Uterus (tissue), 4 donors: Measurements from ENCODE around the gene SMPX. TPM values are rescaled to one million over a fixed set of nuclear protein-coding genes. Genes with fewer than 3 reads are reported as not detected.

Source experiments
- DNase-seq, 2 donors: peaks; one replicate each; pipeline ENCODE4 v3.0.0-alpha.2; 2019 to 2020
- H3K27ac ChIP-seq, 2 donors: fragments of 200-600 bp; sonication (generic); 1 replicate in 1 of 2; 2 replicates in 1 of 2; pipeline ENCODE4 v1.5.1; 2016 to 2018
- H3K27me3 ChIP-seq, 2 donors: fragments of 200-600 bp; sonication (generic); one replicate each; pipeline ENCODE4 v1.5.1; 2018 to 2019; ENCODE audit warnings: control low read depth in 1 of 2
- H3K36me3 ChIP-seq, 2 donors: fragments of 200-600 bp; sonication (generic); one replicate each; pipeline ENCODE4 v1.5.1; 2019; ENCODE audit warnings: control low read depth in 1 of 2
- H3K4me1 ChIP-seq, 2 donors: fragments of 200-600 bp; sonication (generic); one replicate each; pipeline ENCODE4 v1.5.1; 2018 to 2019; ENCODE audit warnings: control low read depth in 1 of 2
- H3K4me3 ChIP-seq, 2 donors: fragments of 200-600 bp; sonication (generic); 1 replicate in 1 of 2; 2 replicates in 1 of 2; pipeline ENCODE4 v1.5.1; 2018 to 2019; ENCODE audit warnings: mild to moderate bottlenecking in 1 of 2
- H3K9me3 ChIP-seq, 2 donors: fragments of 200-600 bp; sonication (generic); one replicate each; pipeline ENCODE4 v1.5.1; 2019; ENCODE audit warnings: control low read depth in 1 of 2
- POLR2A ChIP-seq, 2 donors: fragments of 450-650 bp; IDR thresholded peaks; one replicate each; pipeline ENCODE4 v1.6.1; 2016; ENCODE audit warnings: antibody characterized with exemption in 2 of 2, mild to moderate bottlenecking in 1 of 2, moderate library complexity in 1 of 2
- intact Hi-C: fragments of 100-400 bp; cut with DNase I; formaldehyde crosslinking; loops from one replicate; pipeline ENCODE4 v1.15.1; 2023; ENCODE audit warnings: low total_unique reads
- total RNA-seq, 4 donors: library from RNA; depleted of rRNA in 3 of 4; stranded (reverse); fragments of >200 nt in 3 of 4; gene quantifications; one replicate each; pipeline versions ENCODE4 v1.1.0 to v1.2.4, GENCODE V29; 2014 to 2023
- TF ChIP-seq, protein P1 (sequence below), 4 experiments: fragments of 200-600 bp in 2 of 4; fragments of 450-650 bp in 2 of 4; sonication (generic) in 2 of 4; IDR thresholded peaks; one replicate each; pipeline ENCODE4 v1.5.1; 2016 to 2019; ENCODE audit warnings: antibody characterized with exemption in 4 of 4, mild to moderate bottlenecking in 2 of 4, moderate library complexity in 1 of 4
- donor health status: DM: yes; HTN: yes; CAD: no.

Gene SMPX
- total RNA-seq, 4 donors from 2014 or later = 0.62 to 1.2 TPM; not detected in 2

DNA sequence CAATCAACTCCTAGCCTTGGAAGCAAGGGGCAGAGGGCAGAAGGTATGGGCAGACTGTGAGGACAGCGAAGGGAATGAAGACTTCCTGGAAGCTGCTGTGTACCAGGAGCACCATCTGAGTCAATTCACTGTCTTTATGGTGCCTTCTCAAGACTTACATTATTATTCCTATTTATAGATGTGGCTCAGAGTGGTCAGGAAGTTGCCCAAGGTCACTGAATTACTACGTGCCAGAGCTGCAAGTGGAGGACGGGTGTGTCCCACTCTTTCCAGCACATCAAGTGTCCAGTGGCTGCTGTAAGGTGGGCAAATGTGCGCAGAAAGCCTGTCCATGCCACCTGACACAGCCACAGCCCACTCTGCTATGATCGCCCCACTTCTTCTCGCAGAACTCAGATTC, 32.0 kb downstream of the SMPX start:
- no peaks in the 10 kb centered on the region for H3K27me3 ChIP-seq
- intact Hi-C loops = no loop called here
- no peak overlapping the region for H3K4me3 ChIP-seq
- no peak for DNase-seq
- H3K4me1 ChIP-seq = no peaks in the 10 kb centered on the region
- H3K9me3 ChIP-seq = no peaks in the 10 kb centered on the region
- TF ChIP-seq POLR2A (IDR thresholded peaks at IDR 0.05) = no peak
- TF ChIP-seq, protein P1, sequence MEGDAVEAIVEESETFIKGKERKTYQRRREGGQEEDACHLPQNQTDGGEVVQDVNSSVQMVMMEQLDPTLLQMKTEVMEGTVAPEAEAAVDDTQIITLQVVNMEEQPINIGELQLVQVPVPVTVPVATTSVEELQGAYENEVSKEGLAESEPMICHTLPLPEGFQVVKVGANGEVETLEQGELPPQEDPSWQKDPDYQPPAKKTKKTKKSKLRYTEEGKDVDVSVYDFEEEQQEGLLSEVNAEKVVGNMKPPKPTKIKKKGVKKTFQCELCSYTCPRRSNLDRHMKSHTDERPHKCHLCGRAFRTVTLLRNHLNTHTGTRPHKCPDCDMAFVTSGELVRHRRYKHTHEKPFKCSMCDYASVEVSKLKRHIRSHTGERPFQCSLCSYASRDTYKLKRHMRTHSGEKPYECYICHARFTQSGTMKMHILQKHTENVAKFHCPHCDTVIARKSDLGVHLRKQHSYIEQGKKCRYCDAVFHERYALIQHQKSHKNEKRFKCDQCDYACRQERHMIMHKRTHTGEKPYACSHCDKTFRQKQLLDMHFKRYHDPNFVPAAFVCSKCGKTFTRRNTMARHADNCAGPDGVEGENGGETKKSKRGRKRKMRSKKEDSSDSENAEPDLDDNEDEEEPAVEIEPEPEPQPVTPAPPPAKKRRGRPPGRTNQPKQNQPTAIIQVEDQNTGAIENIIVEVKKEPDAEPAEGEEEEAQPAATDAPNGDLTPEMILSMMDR (IDR thresholded peaks at IDR 0.05) = no peak
- H3K27ac ChIP-seq = no peak overlapping the region
- no peaks in the 10 kb centered on the region for H3K36me3 ChIP-seq

DNA sequence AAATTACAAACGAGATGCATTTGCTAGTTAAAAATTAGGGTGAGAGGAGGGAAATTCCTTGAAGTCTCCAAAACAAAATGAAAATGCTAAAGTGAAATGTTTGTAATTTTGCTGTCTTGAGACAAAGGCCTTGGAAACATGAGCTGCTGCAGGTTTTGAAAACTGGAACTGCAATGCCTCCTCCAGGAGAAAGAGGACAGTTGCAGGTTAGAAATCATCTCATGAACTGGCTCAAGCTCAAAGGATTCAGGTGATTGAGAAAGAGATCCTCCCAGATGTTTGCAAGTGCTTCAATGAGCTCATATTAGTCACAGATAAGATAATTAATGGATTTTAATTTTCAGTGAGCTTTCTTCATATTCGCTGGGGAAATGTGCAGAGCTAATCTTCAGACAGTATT, 32.4 kb downstream of the SMPX start:
- no peak overlapping the region for H3K27ac ChIP-seq
- no peaks in the 10 kb centered on the region for H3K36me3 ChIP-seq
- intact Hi-C loops = no loop called here
- no peaks in the 10 kb centered on the region for H3K27me3 ChIP-seq
- no peaks in the 10 kb centered on the region for H3K9me3 ChIP-seq
- H3K4me1 ChIP-seq = no peaks in the 10 kb centered on the region
- no peak for DNase-seq
- no peak overlapping the region for H3K4me3 ChIP-seq
- TF ChIP-seq, protein P1 (IDR thresholded peaks at IDR 0.05) = peak in 1 of 4 experiments; percentile 35
- no peak for TF ChIP-seq POLR2A (IDR thresholded peaks at IDR 0.05)

DNA sequence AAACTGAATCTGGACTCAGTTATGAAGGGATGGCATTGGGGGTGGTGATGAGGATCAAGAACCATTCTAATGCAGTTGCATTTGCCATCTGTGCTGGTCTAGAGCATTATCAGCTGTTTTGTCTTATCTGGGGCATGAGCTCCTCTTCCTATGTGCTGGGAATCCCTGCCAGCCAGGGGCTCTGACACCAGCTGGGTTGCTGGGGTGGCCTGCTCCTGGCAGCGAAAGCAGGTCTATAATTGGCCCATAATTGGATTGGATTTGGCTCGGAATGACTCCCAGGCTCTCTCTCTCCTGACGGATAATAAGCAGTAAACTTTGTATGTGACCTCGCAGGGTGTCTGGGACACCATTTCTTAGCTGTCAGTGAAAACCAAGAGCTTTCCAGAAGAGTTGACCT, 34.1 kb downstream of the SMPX start:
- intact Hi-C loops = no loop called here
- Histone ChIP-seq H3K27me3 (no peaks in the 10 kb centered on the region), H3K4me1 (no peaks in the 10 kb centered on the region), H3K36me3 (no peaks in the 10 kb centered on the region), H3K4me3 (no peak overlapping the region), H3K27ac (no peak overlapping the region), H3K9me3 (no peaks in the 10 kb centered on the region)
- no peak for TF ChIP-seq POLR2A (IDR thresholded peaks at IDR 0.05)
- no peak for DNase-seq

DNA sequence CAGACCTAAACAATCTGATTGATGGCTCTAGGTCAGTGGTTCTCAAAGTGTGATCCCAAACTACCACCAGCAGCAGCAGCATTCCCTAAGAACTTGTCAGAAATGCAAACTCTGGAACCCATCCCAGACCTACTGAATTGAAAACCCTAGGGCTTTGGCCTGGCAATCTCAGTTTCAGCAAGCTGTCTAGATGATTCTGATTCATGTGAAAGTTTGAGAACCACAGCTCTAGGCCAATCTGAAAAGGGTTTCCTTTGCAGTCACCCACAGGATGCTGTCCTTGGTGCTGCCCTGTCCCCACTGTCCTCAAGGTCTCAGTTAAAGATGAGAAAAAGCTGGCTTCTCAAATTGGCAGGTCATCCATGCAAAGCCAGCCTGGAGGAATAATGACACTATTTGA, 34.8 kb downstream of the SMPX start:
- Histone ChIP-seq H3K27me3 (no peaks in the 10 kb centered on the region), H3K9me3 (no peaks in the 10 kb centered on the region), H3K27ac (no peak overlapping the region), H3K36me3 (no peaks in the 10 kb centered on the region), H3K4me1 (no peaks in the 10 kb centered on the region), H3K4me3 (no peak overlapping the region)
- intact Hi-C loops = no loop called here
- TF ChIP-seq POLR2A (IDR thresholded peaks at IDR 0.05) = no peak
- TF ChIP-seq, protein P1 (IDR thresholded peaks at IDR 0.05) = no peak
- no peak for DNase-seq

DNA sequence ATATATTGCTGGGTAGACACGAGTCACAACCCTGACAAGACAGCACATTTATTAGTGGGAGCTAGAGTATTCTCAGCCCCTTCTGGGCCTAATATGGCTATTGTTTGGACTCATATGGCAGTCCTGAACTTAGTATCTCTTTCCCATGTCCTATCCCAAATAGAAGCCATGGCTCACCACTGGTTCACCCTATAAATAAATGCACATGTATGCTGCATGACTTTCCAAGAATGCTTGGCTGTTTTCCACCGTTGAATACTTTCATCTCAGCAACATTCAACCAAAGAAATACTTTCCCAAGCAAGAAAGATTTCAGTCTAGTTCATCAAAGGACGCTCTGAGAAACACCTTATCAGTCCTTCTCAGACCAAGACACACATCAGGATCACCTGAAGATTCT, 36.7 kb downstream of the SMPX start:
- Histone ChIP-seq H3K4me3 (no peak overlapping the region), H3K27ac (no peak overlapping the region), H3K27me3 (no peaks in the 10 kb centered on the region), H3K9me3 (no peaks in the 10 kb centered on the region), H3K4me1 (no peaks in the 10 kb centered on the region), H3K36me3 (no peaks in the 10 kb centered on the region)
- intact Hi-C loops = no loop called here
- TF ChIP-seq, protein P1 (IDR thresholded peaks at IDR 0.05) = no peak
- no peak for TF ChIP-seq POLR2A (IDR thresholded peaks at IDR 0.05)
- no peak for DNase-seq

DNA sequence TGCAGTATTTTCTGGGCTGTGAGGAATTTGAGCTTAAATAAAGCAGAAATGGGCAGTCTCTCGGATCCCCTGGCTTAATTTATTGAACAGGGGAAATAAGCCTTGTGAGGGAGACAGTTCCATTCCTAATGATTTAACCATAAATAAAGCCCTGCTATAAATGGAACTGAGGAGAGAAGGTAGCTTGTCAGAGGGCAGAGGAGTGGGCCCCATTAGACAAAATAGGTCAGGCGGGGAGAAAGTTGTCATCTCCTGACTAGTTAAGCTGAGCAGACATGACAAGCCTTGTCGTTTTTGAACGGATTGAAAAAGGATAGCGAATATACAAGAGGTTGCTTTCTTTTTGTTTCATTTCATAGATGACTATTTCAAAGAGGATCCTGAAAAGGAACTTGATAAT, 39.3 kb downstream of the SMPX start:
- Histone ChIP-seq H3K27ac (no peak overlapping the region), H3K9me3 (no peaks in the 10 kb centered on the region)
- intact Hi-C loops = no loop called here

More for the DNA sequence above, 39.3 kb downstream of the SMPX start:
- Histone ChIP-seq H3K36me3 (no peaks in the 10 kb centered on the region), H3K27me3 (no peaks in the 10 kb centered on the region), H3K4me1 (no peaks in the 10 kb centered on the region), H3K4me3 (no peak overlapping the region)
- TF ChIP-seq, protein P1 (IDR thresholded peaks at IDR 0.05) = no peak
- no peak for TF ChIP-seq POLR2A (IDR thresholded peaks at IDR 0.05)
- DNase-seq = no peak
